Bladder microvascular endothelial cell (primary cell): ENCODE data around the gene BCL10. TPM values are rescaled to one million over a fixed set of nuclear protein-coding genes. Genes with fewer than 3 reads are reported as not detected.

ENCODE experiments used
- total RNA-seq: library from RNA; depleted of rRNA; stranded (reverse); fragments of >200 nt; gene quantifications from 2 replicates; pipeline ENCODE4 v1.2.3, GENCODE V29; 2014

The BCL10 gene
- 32.7 and 73.7 TPM in 2 replicates for total RNA-seq

GRCh38 chr1:85276215-85276977 is at the start of gene BCL10:
TSS of gene BCL10 (minus strand) at chr1:85276632. CDS start at chr1:85276352, 280 bp downstream.

DNA sequence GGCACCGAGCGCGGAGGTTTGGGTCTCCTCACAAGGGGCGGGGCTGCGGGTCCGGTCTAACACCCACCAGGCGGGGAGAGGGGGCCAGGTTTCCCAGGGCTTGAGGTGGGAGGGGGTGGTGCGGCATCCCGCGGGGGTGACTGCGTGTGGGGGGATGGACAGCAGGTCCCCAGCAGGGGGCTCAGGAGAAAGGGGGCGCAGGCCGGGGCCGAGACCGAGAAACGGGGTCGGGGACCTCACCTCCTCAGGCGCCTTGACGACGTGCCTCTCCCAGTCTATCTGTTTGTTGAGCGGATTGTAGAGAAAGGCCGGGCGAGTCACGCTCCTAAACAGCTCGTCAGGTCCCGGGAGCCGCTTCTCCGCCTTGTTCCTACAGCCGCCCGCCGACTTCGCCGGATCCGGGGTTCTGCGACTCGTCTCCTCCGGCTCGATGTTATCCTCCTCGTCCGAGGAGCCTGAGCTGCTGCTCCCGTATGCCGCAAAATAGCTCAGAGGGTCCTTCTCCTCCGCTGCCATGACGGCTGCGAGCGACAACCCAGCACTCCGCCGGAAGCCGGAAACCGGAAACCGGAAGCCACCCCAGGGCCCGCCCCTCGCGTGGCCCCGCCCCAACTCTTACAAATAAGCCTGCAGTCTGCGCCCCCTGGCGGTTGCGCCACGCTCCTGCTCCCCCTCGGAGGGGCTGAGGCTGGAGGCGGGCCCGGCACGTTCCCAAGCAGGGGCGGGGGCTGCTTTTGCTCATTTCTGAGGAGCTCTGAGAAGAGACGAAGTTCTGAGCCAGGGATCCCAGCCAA is 17.1 kb downstream of the BCL10 start, which contains the start of gene C1orf52:
Gene C1orf52, minus strand, starts transcription at position 545 of the 794 bp plus-strand sequence. Its CDS starts 29 bp downstream, at position 516.

Other genes starting within 250 kb of the BCL10 start
- gene MCOLN3, start 228.1 kb downstream of the BCL10 start, total RNA-seq, result not detected in 2 replicates
- gene SYDE2, start 75.6 kb downstream of the BCL10 start, total RNA-seq, result 0.49 and 13.4 TPM in 2 replicates
- gene C1orf52, start 17.0 kb downstream of the BCL10 start, total RNA-seq, result 9.2 and 32.3 TPM in 2 replicates
- gene DDAH1, start 188.5 kb upstream of the BCL10 start, total RNA-seq, result 22.7 and 50.1 TPM in 2 replicates